ENCODE measurements around the gene CIAO2B.
"Not testable (repeated sequence)": the region's sequence is repeated elsewhere in the genome, so short reads cannot be mapped to it uniquely, and the experiment has no call there.

Gene CIAO2B

DNA sequence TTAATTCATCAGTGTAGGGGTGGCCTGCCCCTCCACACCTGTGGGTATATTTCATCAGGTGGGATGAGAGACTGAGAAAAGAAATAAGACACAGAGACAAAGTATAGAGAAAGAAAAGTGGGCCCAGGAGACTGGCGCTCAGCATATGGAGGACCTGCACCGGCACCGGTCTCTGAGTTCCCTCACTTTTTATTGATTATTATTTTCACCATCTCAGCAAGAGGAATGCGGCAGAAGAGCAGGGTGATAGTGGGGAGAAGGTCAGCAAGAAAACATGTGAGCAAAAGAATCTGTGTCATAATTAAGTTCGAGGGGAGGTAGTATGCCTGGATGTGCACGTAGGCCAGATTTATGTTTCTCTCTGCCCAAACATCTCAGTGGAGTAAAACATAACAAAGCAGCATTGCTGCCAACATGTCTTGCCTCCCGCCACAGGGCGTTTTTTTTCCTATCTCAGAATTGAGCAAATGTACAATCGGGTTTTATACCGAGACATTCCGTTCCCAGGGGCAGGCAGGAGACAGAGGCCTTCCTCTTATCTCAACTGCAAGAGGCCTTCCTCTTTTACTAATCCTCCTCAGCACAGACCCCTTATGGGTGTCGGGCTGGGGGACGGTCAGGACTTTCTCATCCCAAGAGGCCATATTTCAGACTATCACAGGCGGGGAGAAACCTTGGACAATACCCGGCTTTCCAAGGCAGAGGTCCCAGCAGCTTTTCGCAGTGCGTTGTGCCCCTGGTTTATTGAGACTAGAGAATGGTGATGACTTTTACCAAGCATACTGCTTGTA lies 21.4 kb upstream of the CIAO2B start:
- DNase-seq (ENCODE audit: low spot score) = not testable (repeated sequence)

DNA sequence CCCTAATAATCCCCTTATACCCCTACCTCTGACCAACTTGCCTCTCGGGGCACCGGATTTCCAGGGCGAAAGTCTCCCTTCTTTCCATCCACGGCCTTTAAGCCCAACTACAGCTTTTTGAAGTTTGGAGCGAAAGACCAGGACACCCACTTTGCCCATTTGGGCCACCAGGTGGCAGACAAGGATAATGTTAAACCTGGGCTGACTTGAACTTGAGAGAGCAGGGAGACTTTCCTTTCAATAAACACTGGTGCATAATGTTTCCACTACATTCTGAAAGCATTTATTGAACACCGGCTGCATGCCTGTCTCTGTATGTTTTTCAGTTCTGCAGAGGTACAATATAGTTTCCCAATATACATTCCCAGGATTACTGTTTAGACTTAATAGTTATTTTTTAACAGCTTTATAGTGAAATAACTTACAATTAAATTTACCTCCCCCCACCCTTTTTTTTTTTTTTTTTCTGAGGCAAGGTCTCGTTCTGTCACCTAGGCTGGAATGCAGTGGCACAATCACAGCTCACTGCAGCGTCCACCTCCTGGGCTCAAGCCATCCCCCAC lies 20.0 kb upstream of the CIAO2B start:
- peak; percentile 81 for DNase-seq (ENCODE audit: low spot score)

DNA sequence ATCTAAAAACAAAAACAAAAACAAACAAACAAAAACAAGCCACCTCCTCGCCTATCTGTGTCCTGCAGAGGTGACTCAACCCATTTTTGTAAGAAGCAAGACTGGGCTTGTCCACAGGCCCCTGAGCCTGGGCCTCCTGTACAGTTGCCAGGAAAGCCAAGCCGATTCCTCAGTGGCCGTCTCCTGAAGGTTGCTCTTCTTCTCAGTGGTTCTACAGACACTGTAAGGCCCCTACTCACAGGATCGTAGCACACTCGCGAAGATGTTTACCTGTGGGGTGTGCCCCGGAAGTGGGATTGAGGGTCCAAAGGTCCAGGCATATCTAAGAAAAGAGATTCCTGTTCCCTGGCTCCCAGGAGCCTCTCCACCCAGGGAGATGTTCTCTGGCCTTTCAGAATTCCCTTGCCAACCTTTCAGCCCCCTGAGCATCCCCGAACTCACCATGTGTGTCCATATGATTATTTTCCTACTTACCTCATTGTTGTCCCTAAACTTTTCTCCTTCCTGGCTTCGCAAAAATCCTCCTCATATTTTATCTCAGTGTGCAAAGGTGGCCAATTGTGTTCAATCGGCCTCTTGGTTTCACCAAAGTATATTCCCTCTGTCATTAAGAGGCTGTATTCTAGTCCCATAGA lies 19.4 kb upstream of the CIAO2B start:
- no peak for DNase-seq (ENCODE audit: low spot score)

DNA sequence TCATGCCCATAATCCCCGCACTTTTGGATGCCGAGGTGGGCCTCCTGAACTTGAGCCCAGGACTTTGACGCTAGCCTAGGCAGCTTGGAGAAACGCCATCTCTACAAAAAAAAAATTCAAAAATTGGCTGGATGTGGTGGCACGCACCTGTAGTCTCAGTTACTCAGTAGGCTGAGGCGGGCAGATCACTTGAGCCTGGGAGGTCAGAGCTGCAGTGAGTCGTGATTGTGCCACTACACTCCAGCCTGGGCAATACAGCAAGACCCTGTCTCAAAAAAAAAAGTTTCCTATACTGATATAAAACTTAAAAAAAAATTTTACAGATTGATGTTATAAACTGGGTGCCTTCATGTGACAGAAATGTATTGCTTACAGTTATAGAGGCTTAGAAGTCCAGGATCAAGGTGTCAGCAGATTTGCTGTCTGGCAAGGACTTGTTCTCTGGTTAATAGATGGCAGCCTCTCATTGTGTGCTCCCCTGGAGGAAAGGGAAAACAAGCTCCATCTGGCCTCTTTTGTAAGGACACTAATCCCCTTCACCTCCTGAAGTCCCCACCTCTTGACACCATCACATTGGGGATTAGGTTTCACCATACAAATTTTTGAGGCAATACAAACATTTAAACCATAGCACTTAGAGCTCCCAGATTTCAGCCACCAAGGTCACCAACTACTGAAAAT lies 18.4 kb upstream of the CIAO2B start:
- no peak for DNase-seq (ENCODE audit: low spot score)

DNA sequence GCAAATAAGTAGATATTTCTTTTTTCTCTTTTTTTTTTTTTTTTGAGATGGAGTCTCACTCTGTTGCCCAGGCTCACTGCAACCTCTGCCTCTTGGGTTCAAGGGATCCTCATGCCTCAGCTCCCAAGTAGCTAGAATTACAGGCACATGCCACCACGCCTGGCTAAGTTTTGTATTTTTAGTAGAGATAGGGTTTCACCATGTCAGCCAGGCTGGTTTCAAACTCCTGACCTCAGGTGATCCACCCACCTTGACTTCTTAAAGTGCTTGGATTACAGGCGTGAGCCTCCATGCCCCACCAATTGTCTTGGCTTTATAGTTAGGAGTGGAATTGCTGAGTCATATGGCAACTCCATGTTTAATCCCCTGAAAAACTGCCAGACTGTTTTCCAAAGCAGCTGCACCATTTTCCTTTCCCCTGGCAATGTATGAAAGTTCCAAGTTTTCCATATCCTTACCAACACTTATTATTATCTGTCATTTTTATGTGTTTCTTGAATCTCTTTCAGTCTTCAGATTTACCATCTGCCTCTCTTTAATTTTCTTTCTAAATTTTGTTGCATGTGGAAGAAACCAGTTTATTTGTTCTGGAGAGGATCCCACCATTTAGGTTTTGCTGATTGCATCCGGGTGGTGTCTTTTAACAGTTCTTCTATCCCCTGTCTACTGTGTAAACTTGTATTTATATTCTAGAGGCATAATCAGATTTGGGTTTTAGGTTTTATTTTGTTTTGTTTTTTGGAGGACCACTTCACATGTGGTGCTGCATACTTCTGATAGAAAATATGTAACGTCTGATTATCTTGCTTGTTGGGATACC lies 17.0 kb upstream of the CIAO2B start:
- no peak for DNase-seq (ENCODE audit: low spot score)

DNA sequence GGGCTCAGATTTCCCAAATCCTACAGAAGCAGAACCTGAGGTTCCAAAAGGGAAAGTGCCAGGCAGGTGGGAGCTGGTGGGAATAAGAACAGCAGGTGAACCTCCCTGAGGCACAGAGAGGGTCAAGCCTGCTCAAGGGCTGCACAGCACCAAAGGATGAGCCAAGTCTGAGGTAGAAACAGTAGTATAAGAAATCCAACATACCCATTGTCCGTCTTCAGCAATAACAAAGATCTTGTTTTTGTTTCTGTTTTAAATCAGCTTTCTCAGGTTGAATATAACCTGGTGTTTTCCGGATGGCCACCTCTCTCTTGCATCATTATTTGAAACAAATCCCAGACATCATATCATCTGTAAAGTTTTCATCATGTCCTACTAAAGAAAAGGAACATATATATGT lies 16.2 kb upstream of the CIAO2B start:
- no peak for DNase-seq (ENCODE audit: low spot score)

DNA sequence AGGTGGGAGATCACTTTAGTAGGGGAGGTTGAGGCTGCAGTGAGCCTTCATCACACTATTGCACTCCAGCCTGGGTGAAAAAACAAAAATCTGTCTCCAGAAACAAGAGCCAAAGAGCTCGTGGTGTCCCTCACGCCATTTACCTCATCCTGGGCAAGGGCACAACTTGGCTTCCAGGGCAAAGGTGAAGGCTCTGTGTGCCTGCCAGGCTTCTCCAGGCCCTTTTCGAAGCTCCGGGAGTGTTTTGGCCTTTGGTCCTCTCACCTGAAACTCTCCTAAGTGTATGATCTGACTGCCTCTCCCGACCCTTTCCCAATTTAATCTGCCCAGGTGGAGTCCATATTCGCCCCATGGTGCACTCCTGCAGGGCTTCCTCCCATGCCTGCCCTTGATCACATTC lies 15.3 kb upstream of the CIAO2B start:
- DNase-seq (ENCODE audit: low spot score) = no peak

DNA sequence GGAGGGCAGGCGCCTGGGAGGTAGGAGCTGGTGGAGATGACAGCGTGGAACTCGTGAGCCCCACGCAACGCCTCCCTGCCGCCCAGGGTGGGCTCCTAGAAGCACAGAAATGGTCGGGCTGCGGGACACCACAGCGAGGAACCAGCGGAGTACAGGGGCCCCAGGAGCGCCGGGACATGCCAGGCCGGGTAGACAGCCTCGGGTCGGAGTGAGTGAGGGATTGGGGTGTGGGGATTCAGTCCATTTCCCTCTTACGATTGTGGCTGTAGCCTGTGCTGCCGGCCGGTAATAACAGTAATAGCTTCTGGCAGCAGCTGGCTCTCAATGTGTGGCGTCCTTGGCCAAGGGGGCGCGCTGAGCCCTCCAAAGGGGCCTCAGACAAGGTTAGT lies 14.6 kb upstream of the CIAO2B start:
- no peak for DNase-seq (ENCODE audit: low spot score)

DNA sequence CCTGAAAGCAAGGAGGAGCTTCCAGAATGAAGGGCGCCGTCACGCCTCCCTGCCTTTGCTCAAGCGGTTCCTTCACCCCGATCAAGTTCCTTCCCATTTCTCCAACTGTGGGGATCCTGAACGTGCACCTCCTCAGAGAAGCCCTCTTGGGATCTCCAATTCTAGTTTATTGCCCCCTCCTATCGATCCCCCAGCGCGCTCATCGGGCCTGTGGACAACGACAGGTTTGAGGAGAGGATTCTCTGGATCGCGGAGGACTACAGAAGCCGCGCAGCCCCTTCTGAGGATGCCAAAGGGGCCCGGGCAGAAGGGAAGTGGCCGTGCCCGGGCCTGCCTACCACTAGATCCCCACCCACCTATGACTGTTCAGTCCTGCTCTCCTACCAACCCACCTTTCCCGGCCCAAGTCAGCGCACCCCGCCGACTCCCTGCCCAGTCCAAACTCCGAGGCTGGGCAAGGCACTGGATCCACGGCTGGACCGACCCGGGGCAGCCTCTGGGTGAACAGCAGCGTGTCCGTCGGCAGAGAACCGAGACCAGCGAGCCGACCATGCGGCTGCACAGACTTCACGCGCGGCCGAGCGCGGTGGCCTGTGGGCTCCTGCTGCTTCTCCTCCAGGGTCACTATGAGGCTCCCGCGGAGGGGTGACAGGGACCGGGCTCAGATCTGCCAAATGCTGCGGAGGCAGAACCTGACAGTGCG lies 14.1 kb upstream of the CIAO2B start:
- no peak for DNase-seq (ENCODE audit: low spot score)

DNA sequence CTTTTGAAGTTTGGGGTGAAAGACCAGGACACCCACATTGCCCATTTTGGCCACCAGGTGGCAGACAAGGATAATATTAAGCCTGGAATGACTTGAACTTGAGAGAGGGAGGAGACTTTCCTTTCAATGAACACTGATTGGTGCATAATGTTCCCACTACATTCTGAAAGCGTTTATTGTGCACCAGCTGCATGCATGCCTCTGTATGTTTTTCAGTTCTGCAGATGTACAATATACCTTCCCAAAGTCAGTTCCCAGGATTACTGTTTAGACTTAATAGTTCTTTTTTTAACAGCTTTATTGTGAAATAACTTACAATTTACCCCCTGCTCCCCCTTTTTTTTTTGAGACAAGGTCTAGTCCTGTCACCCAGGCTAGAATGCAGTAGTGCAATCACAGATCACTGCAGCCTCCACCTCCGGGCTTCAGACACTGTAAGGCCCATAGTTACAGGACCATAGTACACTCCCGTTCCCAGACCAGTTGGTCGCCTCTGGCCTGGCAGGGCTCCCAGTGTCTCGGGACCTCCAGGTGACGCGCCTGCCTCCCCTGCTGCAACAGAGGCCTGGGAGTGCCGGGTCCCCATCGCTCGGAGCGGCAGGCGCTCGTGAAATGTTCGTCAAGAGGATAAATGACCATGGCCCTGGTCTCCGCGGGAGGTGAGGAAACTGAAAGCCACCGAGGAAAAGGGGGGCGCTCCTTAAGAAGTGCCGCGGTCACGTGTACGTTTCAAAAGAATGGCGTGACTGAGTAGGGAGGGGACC lies 13.3 kb upstream of the CIAO2B start:
- peak; percentile 88 for DNase-seq (ENCODE audit: low spot score)

DNA sequence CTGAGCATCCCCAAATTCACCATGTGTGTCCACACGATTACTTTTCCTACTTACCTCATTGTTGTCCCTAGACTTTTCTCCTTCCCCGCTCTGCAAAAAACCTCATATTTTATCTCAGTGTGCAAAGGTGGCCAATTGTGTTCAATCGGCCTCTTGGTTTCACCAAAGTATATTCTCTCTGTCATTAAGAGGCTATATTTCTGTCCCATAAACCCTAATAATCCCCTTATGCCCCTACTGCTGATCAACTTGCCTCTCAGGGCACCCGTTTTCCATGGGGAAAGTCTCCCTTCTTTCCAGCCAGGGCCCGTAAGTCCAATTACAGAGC lies 12.7 kb upstream of the CIAO2B start:
- no peak for DNase-seq (ENCODE audit: low spot score)

DNA sequence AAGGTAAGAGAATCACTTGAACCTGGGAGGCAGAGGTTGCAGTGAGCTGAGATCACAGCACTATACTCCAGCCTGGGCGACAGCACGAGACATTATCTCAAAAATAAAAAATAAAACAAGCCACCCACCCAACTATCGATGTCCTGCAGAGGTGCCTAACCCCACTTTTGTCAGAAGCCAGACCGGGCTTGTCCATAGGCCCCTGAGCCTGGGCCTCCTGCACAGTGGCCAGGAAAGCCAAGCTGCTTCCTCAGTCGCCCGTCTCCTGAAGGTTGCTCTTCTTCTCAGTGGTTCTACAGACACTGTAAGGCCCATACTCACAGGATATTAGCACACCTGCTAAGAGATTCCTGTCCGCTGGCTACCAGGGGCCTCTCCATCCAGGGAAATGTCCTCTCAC lies 12.3 kb upstream of the CIAO2B start:
- no peak for DNase-seq (ENCODE audit: low spot score)

DNA sequence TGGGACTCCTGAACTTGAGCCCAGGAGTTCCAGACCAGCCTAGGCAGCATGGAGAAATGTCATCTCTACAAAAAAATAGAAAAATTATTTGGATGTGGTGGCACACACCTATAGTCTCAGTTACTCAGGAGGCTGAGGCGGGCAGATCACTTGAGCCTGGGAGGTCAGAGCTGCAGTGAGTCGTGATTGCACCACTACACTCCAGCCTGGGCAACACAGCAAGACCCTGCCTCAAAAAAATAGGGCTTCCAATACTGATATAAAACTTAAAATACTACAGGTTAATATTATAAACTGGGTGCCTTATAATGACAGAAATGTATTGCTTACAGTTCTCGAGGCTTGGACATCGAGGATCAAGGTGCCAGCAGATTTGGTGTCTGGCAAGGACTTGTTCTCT lies 11.7 kb upstream of the CIAO2B start:
- DNase-seq (ENCODE audit: low spot score) = no peak

DNA sequence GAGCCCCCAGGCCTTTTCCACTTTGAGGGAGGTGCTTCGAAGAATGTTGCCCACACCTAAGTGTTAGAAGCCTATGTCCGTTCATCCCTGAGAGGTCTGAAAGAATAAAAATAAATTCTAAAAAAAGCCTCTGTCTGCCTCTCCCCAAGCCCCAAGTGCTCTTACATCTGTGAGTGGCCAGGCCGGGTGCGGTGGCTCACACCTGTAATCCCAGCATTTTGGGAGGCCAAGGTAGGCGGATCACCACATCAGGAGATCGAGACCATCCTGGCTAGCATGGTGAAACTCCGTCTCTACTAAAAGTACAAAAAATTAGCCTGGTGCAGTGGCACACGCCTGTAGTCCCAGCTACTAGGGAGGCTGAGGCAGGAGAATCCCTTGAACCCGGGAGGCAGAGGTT lies 10.8 kb upstream of the CIAO2B start:
- not testable (repeated sequence) for DNase-seq (ENCODE audit: low spot score)

DNA sequence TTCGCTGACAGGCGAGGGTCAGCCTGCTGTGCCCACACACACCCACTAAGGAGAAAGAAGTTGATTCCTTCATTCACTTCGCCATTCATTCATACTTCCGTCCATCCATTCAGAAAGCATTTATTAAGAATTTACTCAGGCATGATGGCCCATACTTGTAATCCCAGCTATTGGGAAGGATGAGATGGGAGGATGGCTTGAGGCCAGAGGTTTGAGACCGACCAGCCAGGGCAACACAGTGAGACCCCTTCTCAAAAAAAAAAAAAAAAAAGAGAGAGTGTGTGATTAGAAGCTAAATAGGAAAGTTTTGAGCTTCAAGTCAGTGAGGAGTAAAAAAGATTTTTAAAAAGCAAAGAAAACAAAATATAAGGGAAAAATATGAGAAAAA lies 9.8 kb upstream of the CIAO2B start:
- DNase-seq (ENCODE audit: low spot score) = no peak

DNA sequence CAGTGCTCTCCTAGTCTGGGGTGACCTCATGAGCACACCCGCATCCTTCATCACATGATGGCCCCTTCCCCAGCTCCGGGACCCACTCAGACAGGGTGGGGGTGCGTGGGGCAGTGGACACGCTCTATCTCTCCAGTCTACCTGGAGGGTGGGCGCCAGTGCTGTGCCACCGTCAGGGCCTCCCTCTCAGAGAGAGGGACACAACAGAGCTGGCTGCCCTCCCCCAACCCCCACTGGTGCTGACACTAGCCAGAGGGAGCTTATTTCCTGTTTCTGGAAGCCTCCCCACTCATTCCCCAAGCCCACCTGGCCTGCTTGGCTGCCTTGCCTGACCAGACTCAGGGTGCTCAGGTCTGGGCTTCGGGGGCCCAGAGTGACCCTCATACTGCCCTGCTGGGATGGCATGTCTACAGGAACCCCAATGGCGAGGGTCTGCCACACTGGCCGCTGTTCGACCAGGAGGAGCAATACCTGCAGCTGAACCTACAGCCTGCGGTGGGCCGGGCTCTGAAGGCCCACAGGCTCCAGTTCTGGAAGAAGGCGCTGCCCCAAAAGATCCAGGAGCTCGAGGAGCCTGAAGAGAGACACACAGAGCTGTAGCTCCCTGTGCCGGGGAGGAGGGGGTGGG lies 9.3 kb upstream of the CIAO2B start:
- DNase-seq (ENCODE audit: low spot score) = no peak

DNA sequence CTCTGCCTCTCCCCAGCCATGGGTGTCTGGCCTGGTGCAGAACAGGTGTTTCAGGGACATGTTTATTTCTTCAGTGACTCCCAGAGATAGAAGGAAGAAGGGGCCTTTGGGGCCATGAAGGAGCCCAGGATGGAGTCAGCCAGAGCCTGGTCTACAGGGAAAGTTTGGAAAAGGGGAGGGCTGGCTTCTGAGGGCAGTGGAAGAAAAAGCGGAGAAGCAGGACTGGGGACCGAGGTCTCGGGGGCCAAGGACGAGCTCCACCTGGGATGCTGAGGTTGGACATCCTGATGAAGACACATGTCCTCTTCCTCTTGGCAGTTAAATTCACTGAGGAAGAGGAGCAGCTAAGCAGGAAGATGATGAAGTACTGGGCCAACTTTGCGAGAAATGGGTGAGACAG lies 8.8 kb upstream of the CIAO2B start:
- no peak for DNase-seq (ENCODE audit: low spot score)

DNA sequence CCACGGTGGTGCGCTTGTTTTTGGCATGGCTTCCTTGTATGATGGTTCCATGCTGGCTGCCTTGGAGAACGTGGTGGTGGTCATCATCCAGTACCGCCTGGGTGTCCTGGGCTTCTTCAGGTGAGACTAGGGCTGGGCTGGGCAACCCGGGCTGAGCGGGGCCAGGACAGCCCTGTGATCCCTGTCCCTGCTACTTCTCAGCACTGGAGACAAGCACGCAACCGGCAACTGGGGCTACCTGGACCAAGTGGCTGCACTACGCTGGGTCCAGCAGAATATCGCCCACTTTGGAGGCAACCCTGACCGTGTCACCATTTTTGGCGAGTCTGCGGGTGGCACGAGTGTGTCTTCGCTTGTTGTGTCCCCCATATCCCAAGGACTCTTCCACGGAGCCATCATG lies 6.0 kb upstream of the CIAO2B start:
- no peak for DNase-seq (ENCODE audit: low spot score)

DNA sequence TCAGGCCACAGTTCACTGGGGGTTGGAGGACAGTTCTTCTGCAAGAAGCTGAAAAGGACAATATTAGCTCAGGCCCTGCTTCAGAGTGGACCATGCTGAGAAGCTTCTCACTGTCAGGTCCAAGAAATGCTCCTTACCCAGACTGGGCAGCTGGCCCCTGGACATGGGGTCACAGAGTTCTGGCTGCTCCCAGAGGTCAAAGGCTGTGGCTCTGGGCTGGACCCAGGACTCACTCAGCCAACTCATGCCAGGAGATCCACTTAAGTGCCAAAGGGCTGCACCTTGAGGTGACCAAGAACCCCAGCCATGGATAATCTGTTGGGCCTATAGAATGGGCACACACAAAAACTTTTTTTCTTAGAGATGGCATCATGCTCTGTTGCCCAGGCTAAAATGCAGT lies 5.2 kb upstream of the CIAO2B start:
- no peak for DNase-seq (ENCODE audit: low spot score)

DNA sequence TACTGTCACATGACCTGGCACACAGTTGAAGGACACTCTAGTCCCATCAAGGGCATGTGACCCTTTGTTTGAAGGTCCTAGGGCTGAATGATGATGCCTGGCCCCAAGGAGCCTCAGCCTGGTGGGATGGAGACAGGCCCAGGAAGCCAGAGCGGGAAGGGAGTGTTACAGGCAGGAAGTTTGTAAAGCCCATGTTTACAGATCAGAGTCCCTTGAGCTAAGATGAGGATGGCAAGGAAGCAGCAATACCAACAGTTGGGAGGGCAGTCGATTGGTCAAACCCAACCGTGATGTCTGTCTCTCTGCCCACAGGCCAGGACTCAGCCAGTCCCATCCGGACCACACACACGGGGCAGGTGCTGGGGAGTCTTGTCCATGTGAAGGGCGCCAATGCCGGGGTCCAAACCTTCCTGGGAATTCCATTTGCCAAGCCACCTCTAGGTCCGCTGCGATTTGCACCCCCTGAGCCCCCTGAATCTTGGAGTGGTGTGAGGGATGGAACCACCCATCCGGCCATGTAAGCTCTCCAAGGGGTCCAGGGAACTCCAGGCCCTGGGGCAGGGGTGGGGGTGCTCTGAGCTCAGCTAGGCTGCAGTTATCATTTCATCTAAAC lies 3.6 kb upstream of the CIAO2B start:
- no peak for DNase-seq (ENCODE audit: low spot score)

Measured in AG08396 (cell line).